ENCODE measurements around the gene APOO. TPM values are rescaled to one million over a fixed set of nuclear protein-coding genes. Genes with fewer than 3 reads are reported as not detected.

Gene APOO
- total and polyA plus RNA-seq, 2 of the 13 experiments (the other 11 are each of a cell fraction or from before 2014, with no cell fraction given) = 9.7 to 22.1 TPM

- Histone ChIP-seq H3K4me3 (replicated peaks in 1 of 3; ENCODE audit: insufficient read depth in 1 of 3, low read depth in 2 of 3, low read length in 3 of 3) (no peak overlapping the region), H2AFZ (ENCODE audit: low read length) (no peak overlapping the region), H3K36me3 (replicated peaks in 1 of 2; ENCODE audit: control insufficient read depth in 1 of 2, insufficient read depth in 2 of 2, low read length in 2 of 2) (no peaks in the 10 kb centered on the region), H3K27ac (ENCODE audit: extremely low read length, insufficient read depth, low read length) (peak overlapping the region; percentile 79), H4K20me1 (ENCODE audit: insufficient read depth, low read length) (no peaks in the 10 kb centered on the region), H3K4me2 (ENCODE audit: low read depth, low read length) (peak overlapping the region; percentile 51), H3K79me2 (ENCODE audit: insufficient read depth, low read length) (no peaks in the 10 kb centered on the region), H3K9me3 (ENCODE audit: low read length) (no peaks in the 10 kb centered on the region), H3K27me3 (ENCODE audit: control insufficient read depth in 1 of 2, insufficient read depth in 2 of 2, low read length in 2 of 2) (no peaks in the 10 kb centered on the region), H3K4me1 (ENCODE audit: insufficient read depth, low read length) (peaks cover 63% of the 10 kb centered on the region), H3K9ac (ENCODE audit: insufficient read depth, low read depth, low read length) (peak overlapping the region; percentile 29; the same call in 1 of the 2 replicates)
- ATAC-seq (peak; percentile 88), FAIRE-seq (no peak), DNase-seq (ENCODE audit: low spot score) (peak; percentile 90)
- intact Hi-C loops (cut with micrococcal nuclease; ENCODE audit: unreplicated experiment) = loop anchor here (5.0 kb wide), 2 partner anchors 35 to 60 kb away; no protein-coding TSS in a partner anchor
- ChIA-PET CTCF (ENCODE audit: low intra/inter-chr PET ratio, low total read pairs) (no interaction called here), POLR2A (interaction anchor here (0.5 to 4.7 kb wide), 5 partner anchors 15 to 63 kb away, joined by 3 to 45 read pairs (median 6); partner anchors contain the start of gene SAT1)
- in situ Hi-C loops (cut with HindIII; ENCODE audit: extremely low pct_ligation_motif_present, low pct_unique_long_range_greater_than_20kb) = no loop called here
- BruUV-seq (replicated peaks) = no TSS peak
- 16% methylated on average over 4 of the region's 4 CpGs for WGBS (ENCODE audit: low lambda C conversion rate)
- TF ChIP-seq IRF2 (CRISPR knock-in tag; IDR thresholded peaks at IDR 0.05) = no peak; the same call in 1 of the 2 replicates
- TF ChIP-seq POLR2AphosphoS5 (IDR thresholded peaks at IDR 0.05; ENCODE audit: low read depth, low read length) = no peak
- TF ChIP-seq MTA1 (CRISPR knock-in tag; IDR thresholded peaks at IDR 0.05; ENCODE audit: borderline replicate concordance) = no peak
- TF ChIP-seq ONECUT2 (CRISPR knock-in tag; IDR thresholded peaks at IDR 0.05) = no peak
- no peak for TF ChIP-seq MAFK (conservative IDR thresholded peaks at IDR 0.05 in 1 of 2, IDR thresholded peaks at IDR 0.05 in 1 of 2; ENCODE audit: low read length in 2 of 2)
- no peak for TF ChIP-seq ZNF543 (CRISPR knock-in tag; IDR thresholded peaks at IDR 0.05)
- TF ChIP-seq ZNF136 (CRISPR knock-in tag; IDR thresholded peaks at IDR 0.05; ENCODE audit: low read depth) = no peak
- no peak for TF ChIP-seq HOXA9 (CRISPR knock-in tag; IDR thresholded peaks at IDR 0.05; ENCODE audit: borderline replicate concordance)
- TF ChIP-seq KDM6A (CRISPR knock-in tag; IDR thresholded peaks at IDR 0.05; ENCODE audit: low read depth) = 0 out of 2 replicates have a peak, but pooled peaks have one; percentile 21
- TF ChIP-seq RELA (CRISPR knock-in tag; IDR thresholded peaks at IDR 0.05) = no peak
- no peak for TF ChIP-seq SMAD1 (CRISPR knock-in tag; IDR thresholded peaks at IDR 0.05; ENCODE audit: borderline replicate concordance, low read depth)
- no peak for TF ChIP-seq GPN1 (CRISPR knock-in tag; IDR thresholded peaks at IDR 0.05; ENCODE audit: borderline replicate concordance)
- no peak for TF ChIP-seq ZNF724P (CRISPR knock-in tag; IDR thresholded peaks at IDR 0.05; ENCODE audit: borderline replicate concordance)
- no peak for TF ChIP-seq RBFOX2 (IDR thresholded peaks at IDR 0.05; ENCODE audit: low read depth, low read length)
- no peak for TF ChIP-seq ZNF33A (CRISPR knock-in tag; IDR thresholded peaks at IDR 0.05; ENCODE audit: borderline replicate concordance)
- TF ChIP-seq KDM3A (CRISPR knock-in tag; IDR thresholded peaks at IDR 0.05; ENCODE audit: low read depth) = no peak
- TF ChIP-seq PAXIP1 (CRISPR knock-in tag; conservative IDR thresholded peaks at IDR 0.05) = peak; percentile 92
- no peak for TF ChIP-seq STAT5B (CRISPR knock-in tag; IDR thresholded peaks at IDR 0.05)
- TF ChIP-seq FOXA3 (CRISPR knock-in tag; IDR thresholded peaks at IDR 0.05) = peak; percentile 84
- TF ChIP-seq ZNF205 (CRISPR knock-in tag; IDR thresholded peaks at IDR 0.05) = no peak
- TF ChIP-seq MXD3 (CRISPR knock-in tag; IDR thresholded peaks at IDR 0.05) = no peak
- no peak for TF ChIP-seq ATRX (CRISPR knock-in tag; IDR thresholded peaks at IDR 0.05; ENCODE audit: borderline replicate concordance)
- TF ChIP-seq NFKBIZ (CRISPR knock-in tag; IDR thresholded peaks at IDR 0.05) = no peak
- no peak for TF ChIP-seq AGO2 (optimal IDR thresholded peaks at IDR 0.05; ENCODE audit: low read depth, low read length)
These were observed 65.8 kb downstream of the APOO start for GRCh38 chrX:23841847-23842522.
